K562 (cell line): ENCODE data around the gene B4GALNT3. TPM values are rescaled to one million over a fixed set of nuclear protein-coding genes. Genes with fewer than 3 reads are reported as not detected.
A peak's percentile ranks its signal among the peaks of the same experiment; 100 is the strongest.

Source experiments
- CBFB ChIP-seq: sonication (generic); formaldehyde crosslinking; IDR thresholded peaks from 2 replicates; pipeline ENCODE4 v1.4.0; 2020; ENCODE audit warnings: mild to moderate bottlenecking, missing genetic modification reagents
- CEBPB ChIP-seq: fragments of 450-650 bp; IDR thresholded peaks from 2 replicates; pipeline ENCODE4 v1.6.1; 2016; ENCODE audit warnings: missing genetic modification characterization, missing compliant biosample characterization
- CHD4 ChIP-seq: fragments of 200-600 bp; sonication (generic); IDR thresholded peaks from 3 replicates; pipeline ENCODE4 v1.6.1; 2012; ENCODE audit warnings: low read depth, mild to moderate bottlenecking, mixed read lengths, low read length, inconsistent platforms; ENCODE audit not compliant: insufficient read depth, insufficient replicate concordance, poor library complexity, severe bottlenecking
- E2F3 ChIP-seq: fragments of 250-450 bp; sonication (Bioruptor Pico); IDR thresholded peaks from 2 replicates; pipeline ENCODE4 v1.4.0; 2020; ENCODE audit warnings: mild to moderate bottlenecking
- HBP1 ChIP-seq: fragments of 450-650 bp; formaldehyde crosslinking; IDR thresholded peaks from 2 replicates; pipeline ENCODE4 v1.4.0; 2022; ENCODE audit warnings: missing genetic modification characterization
- IRF2 ChIP-seq: sonication (generic); formaldehyde crosslinking; IDR thresholded peaks from 2 replicates; pipeline ENCODE4 v1.8.1; 2022; ENCODE audit warnings: mild to moderate bottlenecking, missing genetic modification reagents
- NFYB ChIP-seq: IDR thresholded peaks from 2 replicates; pipeline ENCODE4 v1.6.1; 2011; ENCODE audit warnings: mild to moderate bottlenecking, moderate library complexity; ENCODE audit not compliant: insufficient read length; ENCODE audit errors: extremely low read depth
- NONO ChIP-seq, 2 experiments: fragments of 200-400 bp in 1 of 2; fragments of 450-650 bp in 1 of 2; formaldehyde crosslinking in 1 of 2; IDR thresholded peaks; 2 replicates each; pipeline ENCODE4 v1.6.1; 2017; ENCODE audit warnings: low read depth in 2 of 2, mild to moderate bottlenecking in 2 of 2, moderate library complexity in 2 of 2, low read length in 1 of 2
- POLR2B ChIP-seq: fragments of 450-650 bp; IDR thresholded peaks from 2 replicates; pipeline ENCODE4 v1.6.1; 2018; ENCODE audit warnings: low read depth; ENCODE audit not compliant: partially characterized antibody
- PTRF ChIP-seq: fragments of 450-650 bp; IDR thresholded peaks from 2 replicates; pipeline ENCODE4 v1.6.1; 2016; ENCODE audit warnings: mild to moderate bottlenecking, missing genetic modification characterization, missing compliant biosample characterization
- PYGO2 ChIP-seq: fragments of 450-650 bp; IDR thresholded peaks from 2 replicates; pipeline ENCODE4 v1.6.1; 2016; ENCODE audit warnings: mild to moderate bottlenecking, missing genetic modification characterization, moderate library complexity, missing compliant biosample characterization
- RBM17 ChIP-seq: fragments of 200-400 bp; formaldehyde crosslinking; IDR thresholded peaks from 2 replicates; pipeline ENCODE4 v1.6.1; 2017; ENCODE audit warnings: low read depth, mild to moderate bottlenecking, low read length, borderline replicate concordance
- SMARCE1 ChIP-seq: fragments of 450-650 bp; IDR thresholded peaks from 2 replicates; pipeline ENCODE4 v1.7.1; 2016; ENCODE audit warnings: mild to moderate bottlenecking
- SUPT5H ChIP-seq: fragments of 450-650 bp; IDR thresholded peaks from 2 replicates; pipeline ENCODE4 v1.6.1; 2016
- USF2 ChIP-seq: sonication (generic); formaldehyde crosslinking; IDR thresholded peaks from 2 replicates; pipeline ENCODE4 v1.5.0; 2020; ENCODE audit warnings: missing genetic modification reagents
- ZKSCAN1 ChIP-seq: fragments of 150-350 bp; IDR thresholded peaks from 2 replicates; pipeline ENCODE4 v1.6.1; 2016; ENCODE audit warnings: low read depth, low read length
- ZNF124 ChIP-seq: sonication (generic); formaldehyde crosslinking; IDR thresholded peaks from 2 replicates; pipeline ENCODE4 v1.8.1; 2022; ENCODE audit warnings: missing genetic modification reagents
- ZNF224 ChIP-seq: sonication (generic); formaldehyde crosslinking; IDR thresholded peaks from 2 replicates; pipeline ENCODE4 v1.8.0; 2022; ENCODE audit warnings: mild to moderate bottlenecking, missing genetic modification reagents
- ZNF507 ChIP-seq: conservative IDR thresholded peaks from 2 replicates; pipeline ENCODE4 v1.6.1; 2017; ENCODE audit warnings: missing genetic modification characterization, missing compliant biosample characterization
- ZNF57 ChIP-seq: fragments of 450-650 bp; formaldehyde crosslinking; IDR thresholded peaks from 2 replicates; pipeline ENCODE4 v1.4.0; 2020; ENCODE audit warnings: mild to moderate bottlenecking, moderate library complexity
- polyA plus RNA-seq, 8 experiments: library from polyadenylated mRNA; depleted of rRNA in 4 of 8; stranded (reverse) in 5 of 8; unstranded in 3 of 8; fragments of >200 nt; fragmentation: Nextera tagmentation in 2 of 8; fragmentation: Illumina TruSeq in 1 of 8; extraction: Ambion mirVana in 2 of 8; extraction: Trizol in 1 of 8; gene quantifications; 2 replicates each; pipeline versions ENCODE4 v1.2.1 to v1.2.3, GENCODE V29; 2011 to 2014; ENCODE audit warnings: inconsistent platforms in 1 of 8, missing spikeins in 1 of 8
- total RNA-seq, 7 experiments: library from RNA; depleted of rRNA in 6 of 7; stranded (reverse); fragments of >200 nt in 6 of 7; fragmentation: Illumina TruSeq in 2 of 7; extraction: Trizol in 2 of 7; gene quantifications; 2 replicates each; pipeline versions ENCODE4 v1.2.1 to v1.2.3, GENCODE V29; 2011 to 2021; ENCODE audit warnings: low replicate concordance in 1 of 7
- TF ChIP-seq, protein P1 (sequence below): fragments of 200-800 bp; sonication (Bioruptor generic); IDR thresholded peaks from 2 replicates; pipeline ENCODE4 v1.6.1; 2017; ENCODE audit warnings: missing genetic modification characterization, missing compliant biosample characterization
- TF ChIP-seq, protein P2 (sequence below): fragments of 250-450 bp; sonication (Bioruptor Pico); IDR thresholded peaks from 2 replicates; pipeline ENCODE4 v1.5.0; 2022; ENCODE audit warnings: mild to moderate bottlenecking

B4GALNT3 gene
- total and polyA plus RNA-seq, 9 of the 15 experiments (the other 6 are each of a cell fraction or from before 2014, with no cell fraction given), result 0.04 to 0.36 (median 0.10) TPM; not detected in 6

DNA sequence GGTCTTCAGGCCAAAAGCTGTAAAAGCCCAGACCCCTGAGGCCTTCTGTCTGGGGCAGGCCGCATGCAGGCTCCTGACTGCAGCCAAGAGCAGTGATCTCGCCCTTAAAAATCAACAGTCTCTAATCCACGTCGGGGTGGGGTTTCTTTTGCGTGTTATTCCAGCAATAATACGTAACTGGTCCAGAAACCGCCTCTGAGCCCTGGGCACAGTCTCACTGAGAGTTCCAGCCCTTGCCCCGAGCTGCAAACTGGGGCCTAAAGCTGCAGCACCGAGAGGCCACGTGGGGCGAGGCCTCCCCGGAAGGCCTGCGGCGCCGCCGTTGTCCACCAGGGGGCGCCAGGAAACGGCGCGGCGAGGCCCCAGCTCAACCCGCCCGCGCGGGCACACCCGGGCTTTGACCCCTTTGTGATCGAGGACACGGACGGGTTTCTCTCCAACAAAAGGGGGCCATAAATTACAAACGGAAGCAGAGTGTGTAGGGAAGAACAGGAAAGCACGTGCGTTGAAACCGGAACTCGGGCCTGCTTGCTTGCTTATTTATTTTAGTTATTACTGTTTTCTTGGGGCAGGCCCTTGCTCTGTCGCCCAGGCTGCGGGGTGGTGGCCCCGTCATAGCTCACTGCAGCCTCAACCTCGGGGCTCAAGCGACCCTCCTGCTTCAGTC lies 116.3 kb downstream of the B4GALNT3 start (continued):
- TF ChIP-seq HBP1 (CRISPR knock-in tag) (no peak), IRF2 (CRISPR knock-in tag) (no peak), PTRF (no peak), NFYB (no peak), SUPT5H (no peak), USF2 (CRISPR knock-in tag) (peak; percentile 90), ZKSCAN1 (peak; percentile 47; the same call in 1 of the 2 replicates), ZNF224 (no peak), NONO (IDR thresholded peaks at IDR 0.05; ENCODE audit: low read depth in 2 of 2, low read length in 1 of 2) (peak in 1 of 2 experiments; percentile 9; a peak in 1 of 4 replicates), CHD4 (no peak), SMARCE1 (no peak), ZNF507 (tag) (no peak), CEBPB (no peak), CBFB (no peak), RBM17 (no peak), E2F3 (CRISPR knock-in tag) (peak; percentile 70; the same call in 1 of the 2 replicates), ZNF57 (CRISPR knock-in tag) (no peak), PYGO2 (tag) (no peak), POLR2B (no peak), ZNF124 (CRISPR knock-in tag) (no peak)
- TF ChIP-seq, protein P1, sequence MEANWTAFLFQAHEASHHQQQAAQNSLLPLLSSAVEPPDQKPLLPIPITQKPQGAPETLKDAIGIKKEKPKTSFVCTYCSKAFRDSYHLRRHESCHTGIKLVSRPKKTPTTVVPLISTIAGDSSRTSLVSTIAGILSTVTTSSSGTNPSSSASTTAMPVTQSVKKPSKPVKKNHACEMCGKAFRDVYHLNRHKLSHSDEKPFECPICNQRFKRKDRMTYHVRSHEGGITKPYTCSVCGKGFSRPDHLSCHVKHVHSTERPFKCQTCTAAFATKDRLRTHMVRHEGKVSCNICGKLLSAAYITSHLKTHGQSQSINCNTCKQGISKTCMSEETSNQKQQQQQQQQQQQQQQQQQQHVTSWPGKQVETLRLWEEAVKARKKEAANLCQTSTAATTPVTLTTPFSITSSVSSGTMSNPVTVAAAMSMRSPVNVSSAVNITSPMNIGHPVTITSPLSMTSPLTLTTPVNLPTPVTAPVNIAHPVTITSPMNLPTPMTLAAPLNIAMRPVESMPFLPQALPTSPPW (CRISPR knock-in tag), result peak; percentile 53
- TF ChIP-seq, protein P2, sequence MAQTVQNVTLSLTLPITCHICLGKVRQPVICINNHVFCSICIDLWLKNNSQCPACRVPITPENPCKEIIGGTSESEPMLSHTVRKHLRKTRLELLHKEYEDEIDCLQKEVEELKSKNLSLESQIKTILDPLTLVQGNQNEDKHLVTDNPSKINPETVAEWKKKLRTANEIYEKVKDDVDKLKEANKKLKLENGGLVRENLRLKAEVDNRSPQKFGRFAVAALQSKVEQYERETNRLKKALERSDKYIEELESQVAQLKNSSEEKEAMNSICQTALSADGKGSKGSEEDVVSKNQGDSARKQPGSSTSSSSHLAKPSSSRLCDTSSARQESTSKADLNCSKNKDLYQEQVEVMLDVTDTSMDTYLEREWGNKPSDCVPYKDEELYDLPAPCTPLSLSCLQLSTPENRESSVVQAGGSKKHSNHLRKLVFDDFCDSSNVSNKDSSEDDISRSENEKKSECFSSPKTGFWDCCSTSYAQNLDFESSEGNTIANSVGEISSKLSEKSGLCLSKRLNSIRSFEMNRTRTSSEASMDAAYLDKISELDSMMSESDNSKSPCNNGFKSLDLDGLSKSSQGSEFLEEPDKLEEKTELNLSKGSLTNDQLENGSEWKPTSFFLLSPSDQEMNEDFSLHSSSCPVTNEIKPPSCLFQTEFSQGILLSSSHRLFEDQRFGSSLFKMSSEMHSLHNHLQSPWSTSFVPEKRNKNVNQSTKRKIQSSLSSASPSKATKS (CRISPR knock-in tag), result no peak
